Naive B cell (primary cell): ENCODE measurements around the gene VAV2. TPM values are rescaled to one million over a fixed set of nuclear protein-coding genes. Genes with fewer than 3 reads are reported as not detected.

Experiments
- ATAC-seq, 2 donors: fragments of 150-1000 bp; cut with Tn5 transposase; 2 replicates each; pipeline ENCODE4 v1.10.0; 2021; ENCODE audit warnings: low read depth in 2 of 2, mild to moderate bottlenecking in 2 of 2, moderate library complexity in 2 of 2
- DNase-seq: peaks from one replicate; pipeline ENCODE4 v3.0.0; 2022
- H3K27ac Mint-ChIP-seq, 6 donors: one replicate each; pipeline ENCODE4 v1.8.0; 2020 to 2022; ENCODE audit warnings: mild to moderate bottlenecking in 6 of 6, mixed read lengths in 6 of 6, moderate library complexity in 5 of 6, inconsistent platforms in 2 of 6
- H3K27me3 Mint-ChIP-seq, 3 donors: one replicate each; pipeline ENCODE4 v1.8.0; 2021 to 2022; ENCODE audit warnings: mixed read lengths in 3 of 3, mild to moderate bottlenecking in 1 of 3
- H3K36me3 Mint-ChIP-seq, 2 donors: one replicate each; pipeline ENCODE4 v1.8.0; 2020 to 2022; ENCODE audit warnings: mixed read lengths in 2 of 2, inconsistent platforms in 1 of 2, mild to moderate bottlenecking in 1 of 2
- H3K4me1 Mint-ChIP-seq, 3 donors: one replicate each; pipeline ENCODE4 v1.8.0; 2020 to 2022; ENCODE audit warnings: mixed read lengths in 3 of 3, inconsistent platforms in 1 of 3, mild to moderate bottlenecking in 1 of 3, moderate library complexity in 1 of 3
- H3K4me3 Mint-ChIP-seq, 8 donors: one replicate each; pipeline ENCODE4 v1.8.0; 2020 to 2022; ENCODE audit warnings: mild to moderate bottlenecking in 8 of 8, mixed read lengths in 8 of 8, moderate library complexity in 8 of 8, inconsistent platforms in 2 of 8
- H3K9me3 Mint-ChIP-seq, 7 donors: one replicate each; pipeline ENCODE4 v1.8.0; 2020 to 2022; ENCODE audit warnings: mixed read lengths in 7 of 7, mild to moderate bottlenecking in 5 of 7, inconsistent platforms in 2 of 7, moderate library complexity in 1 of 7
- polyA plus RNA-seq, 6 donors: library from polyadenylated mRNA; unstranded; fragments of 300-500 nt; fragmentation: Illumina TruSeq; gene quantifications; one replicate each; pipeline ENCODE4 v1.2.3, GENCODE V29; 2021; ENCODE audit warnings: low read depth in 6 of 6

VAV2 gene
- polyA plus RNA-seq, 6 donors from 2014 or later: 5.7 to 33.3 (median 15.2) TPM

- ATAC-seq (peak; percentile 60 to 67), DNase-seq (peak; percentile 69)
- no peaks in the 10 kb centered on the region for H3K27me3 Mint-ChIP-seq
- peak overlapping the region; percentile 72 to 89 (median 82) for H3K4me3 Mint-ChIP-seq
- peak overlapping the region; percentile 82 to 100 (median 99) for H3K27ac Mint-ChIP-seq
- no peaks in the 10 kb centered on the region for H3K9me3 Mint-ChIP-seq
- H3K4me1 Mint-ChIP-seq: peaks cover 51 to 83% (median 76%) of the 10 kb centered on the region in 3 donors
- peaks cover 9 to 11% of the 10 kb centered on the region in 2 donors for H3K36me3 Mint-ChIP-seq
These were observed 170.3 kb downstream of the VAV2 start for GRCh38 chr9:133821601-133822429.

GRCh38 chr9:133819923-133820322 lies 172.2 kb downstream of the VAV2 start:
- Mint-ChIP-seq H3K27ac (peak overlapping the region in 4 of 6 donors; percentile 58 to 98 (median 66)), H3K36me3 (peaks cover 11% of the 10 kb centered on the region in 2 donors), H3K27me3 (no peaks in the 10 kb centered on the region), H3K4me3 (peak overlapping the region in 1 of 8 donors; percentile 41), H3K4me1 (peaks cover 47 to 77% (median 72%) of the 10 kb centered on the region in 3 donors), H3K9me3 (no peaks in the 10 kb centered on the region)
- ATAC-seq (no peak), DNase-seq (no peak)

GRCh38 chr9:133818444-133818843 lies 173.7 kb downstream of the VAV2 start:
- H3K27ac Mint-ChIP-seq: peak overlapping the region; percentile 12 to 98 (median 94)
- H3K4me1 Mint-ChIP-seq: peaks cover 41 to 64% (median 62%) of the 10 kb centered on the region in 3 donors
- peak overlapping the region in 3 of 8 donors; percentile 16 to 56 (median 39) for H3K4me3 Mint-ChIP-seq
- H3K36me3 Mint-ChIP-seq: peaks cover 11% of the 10 kb centered on the region in 2 donors
- H3K9me3 Mint-ChIP-seq: no peaks in the 10 kb centered on the region
- ATAC-seq (no peak), DNase-seq (no peak)
- H3K27me3 Mint-ChIP-seq: no peaks in the 10 kb centered on the region

GRCh38 chr9:133815781-133816180 lies 176.3 kb downstream of the VAV2 start:
- Mint-ChIP-seq H3K36me3 (peaks cover 11% of the 10 kb centered on the region in 2 donors), H3K4me3 (no peak overlapping the region), H3K4me1 (peaks cover 16 to 41% (median 35%) of the 10 kb centered on the region in 3 donors), H3K27ac (peak overlapping the region in 2 of 6 donors; percentile 97 to 98), H3K27me3 (no peaks in the 10 kb centered on the region), H3K9me3 (no peaks in the 10 kb centered on the region)
- no peak for ATAC-seq
- no peak for DNase-seq

GRCh38 chr9:133814586-133815208 lies 177.4 kb downstream of the VAV2 start:
- ATAC-seq (no peak), DNase-seq (no peak)
- H3K4me1 Mint-ChIP-seq: peaks cover 12 to 37% (median 28%) of the 10 kb centered on the region in 3 donors
- H3K27me3 Mint-ChIP-seq: no peaks in the 10 kb centered on the region
- no peak overlapping the region for H3K4me3 Mint-ChIP-seq
- peaks cover 11% of the 10 kb centered on the region in 2 donors for H3K36me3 Mint-ChIP-seq
- no peaks in the 10 kb centered on the region for H3K9me3 Mint-ChIP-seq
- peak overlapping the region in 3 of 6 donors; percentile 75 to 92 (median 79) for H3K27ac Mint-ChIP-seq

- ATAC-seq (peak; percentile 31 to 63), DNase-seq (no peak)
- Mint-ChIP-seq H3K27me3 (no peaks in the 10 kb centered on the region), H3K36me3 (peaks cover 11% of the 10 kb centered on the region in 2 donors), H3K4me3 (no peak overlapping the region), H3K27ac (peak overlapping the region in 4 of 6 donors; percentile 24 to 79 (median 72)), H3K9me3 (no peaks in the 10 kb centered on the region), H3K4me1 (peaks cover 12 to 37% (median 28%) of the 10 kb centered on the region in 3 donors)
These were observed 178.2 kb downstream of the VAV2 start for GRCh38 chr9:133813749-133814585.

- no peaks in the 10 kb centered on the region for H3K27me3 Mint-ChIP-seq
These were observed 179.0 kb downstream of the VAV2 start for GRCh38 chr9:133812941-133813748.

GRCh38 chr9:133812077-133812868 lies 179.9 kb downstream of the VAV2 start:
- DNase-seq: no peak
- no peak overlapping the region for H3K4me3 Mint-ChIP-seq
- H3K4me1 Mint-ChIP-seq: peaks cover 0 to 20% (median 13%) of the 10 kb centered on the region in 3 donors
- ATAC-seq: no peak
- H3K9me3 Mint-ChIP-seq: no peaks in the 10 kb centered on the region
- no peaks in the 10 kb centered on the region for H3K27me3 Mint-ChIP-seq
- H3K36me3 Mint-ChIP-seq: peaks cover 2 to 6% of the 10 kb centered on the region in 2 donors
- H3K27ac Mint-ChIP-seq: peak overlapping the region in 1 of 6 donors; percentile 88

More at GRCh38 chr9:133812941-133813748, 179.0 kb downstream of the VAV2 start:
- ATAC-seq (peak in 1 of 2 donors; percentile 16), DNase-seq (no peak)
- Mint-ChIP-seq H3K4me1 (peaks cover 6 to 29% (median 21%) of the 10 kb centered on the region in 3 donors), H3K4me3 (peak overlapping the region in 1 of 8 donors; percentile 15), H3K27ac (peak overlapping the region in 1 of 6 donors; percentile 88), H3K36me3 (peaks cover 11% of the 10 kb centered on the region in 2 donors), H3K9me3 (no peaks in the 10 kb centered on the region)

GRCh38 chr9:133811471-133811870 lies 180.7 kb downstream of the VAV2 start:
- Mint-ChIP-seq H3K4me3 (no peak overlapping the region), H3K27ac (peak overlapping the region in 1 of 6 donors; percentile 37), H3K36me3 (no peaks in the 10 kb centered on the region), H3K9me3 (no peaks in the 10 kb centered on the region), H3K27me3 (no peaks in the 10 kb centered on the region), H3K4me1 (peaks cover 0 to 14% (median 6%) of the 10 kb centered on the region in 3 donors)
- DNase-seq (no peak), ATAC-seq (no peak)

- Mint-ChIP-seq H3K27ac (peak overlapping the region in 1 of 6 donors; percentile 94), H3K27me3 (no peaks in the 10 kb centered on the region), H3K9me3 (no peaks in the 10 kb centered on the region), H3K4me1 (peaks cover 0 to 9% (median 3%) of the 10 kb centered on the region in 3 donors), H3K4me3 (no peak overlapping the region), H3K36me3 (no peaks in the 10 kb centered on the region)
- ATAC-seq (no peak), DNase-seq (no peak)
These were observed 181.4 kb downstream of the VAV2 start for GRCh38 chr9:133810556-133811195.

GRCh38 chr9:133809335-133809734 lies 182.8 kb downstream of the VAV2 start:
- Mint-ChIP-seq H3K4me1 (peaks cover 0 to 9% (median 3%) of the 10 kb centered on the region in 3 donors), H3K4me3 (no peak overlapping the region), H3K27me3 (no peaks in the 10 kb centered on the region), H3K9me3 (no peaks in the 10 kb centered on the region), H3K27ac (peak overlapping the region in 1 of 6 donors; percentile 47), H3K36me3 (no peaks in the 10 kb centered on the region)
- ATAC-seq: no peak
- DNase-seq: no peak
